ENCODE measurements around the gene OR6X1. TPM values are rescaled to one million over a fixed set of nuclear protein-coding genes. Genes with fewer than 3 reads are reported as not detected.

OR6X1 gene
- total and polyA plus RNA-seq, 9 donors = not detected

- Histone ChIP-seq H3K4me1 (ENCODE audit: insufficient read depth) (no peaks in the 10 kb centered on the region), H3K27ac (no peak overlapping the region), H3K9me3 (no peaks in the 10 kb centered on the region), H3K4me3 (no peak overlapping the region), H3K36me3 (no peaks in the 10 kb centered on the region), H3K27me3 (no peaks in the 10 kb centered on the region)
- no peak for TF ChIP-seq POLR2A (IDR thresholded peaks at IDR 0.05)
- DNase-seq = no peak
- 73 to 75% (median 74%) methylated on average over 1 of the region's 1 CpG for WGBS, 3 donors
- intact Hi-C loops (cut with DNase I) = no loop called here
Measured at GRCh38 chr11:123773959-123774358, 19.6 kb upstream of the OR6X1 start.

DNA sequence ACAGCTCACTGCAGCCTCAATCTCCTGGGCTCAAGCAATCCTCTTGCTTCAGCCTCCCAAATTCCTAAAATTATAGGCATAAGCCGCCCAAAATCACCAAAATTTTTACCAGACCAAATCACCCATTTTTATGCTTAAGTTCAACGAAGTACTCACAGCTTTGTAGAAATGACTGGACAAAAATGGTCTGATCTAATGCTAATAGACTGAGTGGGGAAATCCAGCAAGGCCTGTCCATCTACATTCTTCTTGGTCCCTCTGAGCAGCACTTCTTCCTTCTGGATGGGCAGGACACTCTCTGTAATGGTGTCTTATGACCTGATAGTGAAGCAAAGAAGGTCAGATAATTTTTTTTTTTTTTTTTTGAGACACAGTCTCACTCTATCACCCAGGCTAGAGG, 18.7 kb upstream of the OR6X1 start:
- WGBS, 3 donors = 84 to 89% (median 86%) methylated on average over 2 of the region's 2 CpGs
- Histone ChIP-seq H3K36me3 (no peaks in the 10 kb centered on the region), H3K9me3 (no peaks in the 10 kb centered on the region), H3K4me1 (ENCODE audit: insufficient read depth) (no peaks in the 10 kb centered on the region), H3K27ac (no peak overlapping the region), H3K4me3 (no peak overlapping the region), H3K27me3 (no peaks in the 10 kb centered on the region)
- intact Hi-C loops (cut with DNase I) = no loop called here
- TF ChIP-seq CTCF (IDR thresholded peaks at IDR 0.05) = no peak
- no peak for TF ChIP-seq POLR2A (IDR thresholded peaks at IDR 0.05)
- no peak for TF ChIP-seq EP300 (IDR thresholded peaks at IDR 0.05)
- no peak for DNase-seq

GRCh38 chr11:123771664-123772063, 17.3 kb upstream of the OR6X1 start:
- intact Hi-C loops (cut with DNase I) = no loop called here
- no peak for DNase-seq
- TF ChIP-seq CTCF (IDR thresholded peaks at IDR 0.05) (no peak), POLR2A (IDR thresholded peaks at IDR 0.05) (no peak), EP300 (IDR thresholded peaks at IDR 0.05) (no peak)
- 95 to 98% (median 96%) methylated on average over 3 of the region's 3 CpGs for WGBS, 3 donors
- Histone ChIP-seq H3K4me1 (ENCODE audit: insufficient read depth) (no peaks in the 10 kb centered on the region), H3K36me3 (no peaks in the 10 kb centered on the region), H3K27me3 (no peaks in the 10 kb centered on the region), H3K4me3 (no peak overlapping the region), H3K9me3 (no peaks in the 10 kb centered on the region), H3K27ac (no peak overlapping the region)

- Histone ChIP-seq H3K27me3 (no peaks in the 10 kb centered on the region), H3K4me1 (ENCODE audit: insufficient read depth) (no peaks in the 10 kb centered on the region), H3K9me3 (no peaks in the 10 kb centered on the region), H3K27ac (no peak overlapping the region), H3K36me3 (no peaks in the 10 kb centered on the region), H3K4me3 (no peak overlapping the region)
- intact Hi-C loops (cut with DNase I) = no loop called here
- TF ChIP-seq POLR2A (IDR thresholded peaks at IDR 0.05) = no peak
- no peak for TF ChIP-seq CTCF (IDR thresholded peaks at IDR 0.05)
- TF ChIP-seq EP300 (IDR thresholded peaks at IDR 0.05) = no peak
- DNase-seq = no peak
Measured at GRCh38 chr11:123770712-123771111, 16.4 kb upstream of the OR6X1 start.

- intact Hi-C loops (cut with DNase I) = no loop called here
- Histone ChIP-seq H3K27ac (no peak overlapping the region), H3K9me3 (peaks cover 0 to 3% of the 10 kb centered on the region in 2 donors), H3K4me1 (ENCODE audit: insufficient read depth) (no peaks in the 10 kb centered on the region), H3K27me3 (no peaks in the 10 kb centered on the region), H3K4me3 (no peak overlapping the region), H3K36me3 (no peaks in the 10 kb centered on the region)
- 33 to 45% (median 43%) methylated on average over 1 of the region's 1 CpG for WGBS, 3 donors
- no peak for TF ChIP-seq EP300 (IDR thresholded peaks at IDR 0.05)
- TF ChIP-seq POLR2A (IDR thresholded peaks at IDR 0.05) = no peak
- no peak for TF ChIP-seq CTCF (IDR thresholded peaks at IDR 0.05)
- DNase-seq = no peak
Measured at GRCh38 chr11:123765601-123766000, 11.3 kb upstream of the OR6X1 start.
